Measurements from ENCODE around the gene NFE2L3.
A peak's percentile ranks its signal among the peaks of the same experiment; 100 is the strongest.
"Not testable (repeated sequence)": the region's sequence is repeated elsewhere in the genome, so short reads cannot be mapped to it uniquely, and the experiment has no call there.

The NFE2L3 gene

GRCh38 chr7:26147646-26148306 lies 4.2 kb upstream of the NFE2L3 start:
- DNase-seq = not testable (repeated sequence)

- DNase-seq = not testable (repeated sequence)
Measured at GRCh38 chr7:26148307-26148700, 3.7 kb upstream of the NFE2L3 start.

GRCh38 chr7:26149391-26149977 lies 2.5 kb upstream of the NFE2L3 start:
- DNase-seq = no peak

GRCh38 chr7:26151096-26151495 lies 902 bp upstream of the NFE2L3 start:
- no peak for DNase-seq

- no peak for DNase-seq
Measured at GRCh38 chr7:26151650-26151952, 397 bp upstream of the NFE2L3 start.

- DNase-seq = peak; percentile 12
Measured at GRCh38 chr7:26152782-26153240, 813 bp downstream of the NFE2L3 start.

GRCh38 chr7:26153241-26153822 lies 1.3 kb downstream of the NFE2L3 start:
- no peak for DNase-seq

GRCh38 chr7:26153823-26154783 lies 2.1 kb downstream of the NFE2L3 start:
- no peak for DNase-seq

GRCh38 chr7:26155531-26156375 lies 3.8 kb downstream of the NFE2L3 start:
- DNase-seq = no peak

GRCh38 chr7:26156451-26157420 lies 4.7 kb downstream of the NFE2L3 start:
- DNase-seq = no peak

- no peak for DNase-seq
Measured at GRCh38 chr7:26157520-26158105, 5.6 kb downstream of the NFE2L3 start.

GRCh38 chr7:26159243-26159642 lies 7.2 kb downstream of the NFE2L3 start:
- no peak for DNase-seq

GRCh38 chr7:26160896-26161295 lies 8.9 kb downstream of the NFE2L3 start:
- DNase-seq = no peak

- no peak for DNase-seq
Measured at GRCh38 chr7:26162431-26162830, 10.4 kb downstream of the NFE2L3 start.

GRCh38 chr7:26163804-26164203 lies 11.8 kb downstream of the NFE2L3 start:
- DNase-seq = not testable (repeated sequence)

- no peak for DNase-seq
Measured at GRCh38 chr7:26165950-26166683, 14.1 kb downstream of the NFE2L3 start.

GRCh38 chr7:26166684-26167266 lies 14.8 kb downstream of the NFE2L3 start:
- no peak for DNase-seq

- no peak for DNase-seq
Measured at GRCh38 chr7:26167303-26167934, 15.4 kb downstream of the NFE2L3 start.

- DNase-seq = no peak
Measured at GRCh38 chr7:26168458-26169023, 16.5 kb downstream of the NFE2L3 start.

Measured in KG1 (cell line).